BLaER1 treated with 17β-estradiol and CSF1 and Interleukin-3, amounts not matched to agents 10 nM and 100 nM (cell line): ENCODE measurements around the gene TXNRD2.

Experiments
- H3K27ac ChIP-seq, 11 experiments: shearing (Covaris generic); formaldehyde crosslinking; 2 replicates each; pipeline ENCODE4 v1.8.1; 2022
- H3K27me3 ChIP-seq, 11 experiments: shearing (Covaris generic); formaldehyde crosslinking; 2 replicates each; pipeline ENCODE4 v1.8.1; 2022
- H3K36me3 ChIP-seq, 11 experiments: shearing (Covaris generic); formaldehyde crosslinking; 2 replicates each; pipeline ENCODE4 v1.8.1; 2022
- H3K4me1 ChIP-seq, 10 experiments: shearing (Covaris generic); formaldehyde crosslinking; 2 replicates each; pipeline ENCODE4 v1.8.1; 2022
- H3K4me2 ChIP-seq, 11 experiments: shearing (Covaris generic); formaldehyde crosslinking; 2 replicates each; pipeline ENCODE4 v1.8.1; 2022
- H3K4me3 ChIP-seq, 10 experiments: shearing (Covaris generic); formaldehyde crosslinking; 2 replicates each; pipeline ENCODE4 v1.8.1; 2022
- H3K9ac ChIP-seq, 11 experiments: shearing (Covaris generic); formaldehyde crosslinking; 2 replicates each; pipeline ENCODE4 v1.8.1; 2022
- H3K9me3 ChIP-seq, 11 experiments: shearing (Covaris generic); formaldehyde crosslinking; replicated peaks in 1 of 11; 2 replicates each; pipeline ENCODE4 v1.8.1; 2022
- H4K20me1 ChIP-seq, 11 experiments: shearing (Covaris generic); formaldehyde crosslinking; 2 replicates each; pipeline ENCODE4 v1.8.1; 2022
- Cebpa-rat ChIP-seq, 11 experiments: shearing (Covaris generic); IDR thresholded peaks; 2 replicates each; pipeline ENCODE4 v1.8.1; 2022

TXNRD2 gene

GRCh38 chr22:19971276-19972124 is 29.9 kb upstream of the TXNRD2 start:
- Histone ChIP-seq H3K4me3 (no peak overlapping the region), H3K4me1 (peaks cover 20 to 51% (median 40%) of the 10 kb centered on the region in 10 experiments), H3K9me3 (no peaks in the 10 kb centered on the region), H3K36me3 (peaks cover 29 to 69% (median 52%) of the 10 kb centered on the region in 11 experiments), H3K4me2 (0 out of 22 replicates have a peak overlapping the region, but pooled peaks of 2 of the 11 experiments have one; percentile 7 to 15), H3K27ac (peak overlapping the region in 4 of 11 experiments; percentile 34 to 45 (median 39); a peak in 5 of 22 replicates), H3K27me3 (no peaks in the 10 kb centered on the region), H3K9ac (peak overlapping the region in 6 of 11 experiments; percentile 3 to 35 (median 30); a peak in 9 of 22 replicates), H4K20me1 (peaks cover 9 to 79% (median 45%) of the 10 kb centered on the region in 11 experiments; a peak in 19 of 22 replicates)
- TF ChIP-seq Cebpa-rat (IDR thresholded peaks at IDR 0.05), result no peak

- Histone ChIP-seq H3K9me3 (no peaks in the 10 kb centered on the region), H3K27ac (peak overlapping the region in 3 of 11 experiments; percentile 38 to 45 (median 40); a peak in 4 of 22 replicates), H3K36me3 (peaks cover 30 to 77% (median 57%) of the 10 kb centered on the region in 11 experiments), H3K4me1 (peaks cover 26 to 53% (median 34%) of the 10 kb centered on the region in 10 experiments), H3K9ac (peak overlapping the region in 6 of 11 experiments; percentile 15 to 41 (median 30); a peak in 7 of 22 replicates), H3K4me3 (no peak overlapping the region), H3K27me3 (no peaks in the 10 kb centered on the region), H3K4me2 (0 out of 22 replicates have a peak overlapping the region, but pooled peaks of 2 of the 11 experiments have one; percentile 7 to 15), H4K20me1 (peaks cover 9 to 86% (median 45%) of the 10 kb centered on the region in 11 experiments; a peak in 19 of 22 replicates)
- no peak for TF ChIP-seq Cebpa-rat (IDR thresholded peaks at IDR 0.05)
Measured at GRCh38 chr22:19970479-19971275, 29.1 kb upstream of the TXNRD2 start.

GRCh38 chr22:19970031-19970478 is 28.4 kb upstream of the TXNRD2 start:
- Histone ChIP-seq H3K4me1 (peaks cover 19 to 53% (median 30%) of the 10 kb centered on the region in 10 experiments), H3K9ac (peak overlapping the region in 1 of 11 experiments; percentile 41; a peak in 1 of 22 replicates), H3K4me3 (no peak overlapping the region), H3K9me3 (no peaks in the 10 kb centered on the region), H3K27me3 (no peaks in the 10 kb centered on the region), H4K20me1 (peaks cover 9 to 91% (median 41%) of the 10 kb centered on the region in 11 experiments; a peak in 19 of 22 replicates), H3K36me3 (peaks cover 31 to 82% (median 62%) of the 10 kb centered on the region in 11 experiments), H3K4me2 (no peak overlapping the region), H3K27ac (peak overlapping the region in 1 of 11 experiments; percentile 20; a peak in 2 of 22 replicates)
- TF ChIP-seq Cebpa-rat (IDR thresholded peaks at IDR 0.05), result no peak

DNA sequence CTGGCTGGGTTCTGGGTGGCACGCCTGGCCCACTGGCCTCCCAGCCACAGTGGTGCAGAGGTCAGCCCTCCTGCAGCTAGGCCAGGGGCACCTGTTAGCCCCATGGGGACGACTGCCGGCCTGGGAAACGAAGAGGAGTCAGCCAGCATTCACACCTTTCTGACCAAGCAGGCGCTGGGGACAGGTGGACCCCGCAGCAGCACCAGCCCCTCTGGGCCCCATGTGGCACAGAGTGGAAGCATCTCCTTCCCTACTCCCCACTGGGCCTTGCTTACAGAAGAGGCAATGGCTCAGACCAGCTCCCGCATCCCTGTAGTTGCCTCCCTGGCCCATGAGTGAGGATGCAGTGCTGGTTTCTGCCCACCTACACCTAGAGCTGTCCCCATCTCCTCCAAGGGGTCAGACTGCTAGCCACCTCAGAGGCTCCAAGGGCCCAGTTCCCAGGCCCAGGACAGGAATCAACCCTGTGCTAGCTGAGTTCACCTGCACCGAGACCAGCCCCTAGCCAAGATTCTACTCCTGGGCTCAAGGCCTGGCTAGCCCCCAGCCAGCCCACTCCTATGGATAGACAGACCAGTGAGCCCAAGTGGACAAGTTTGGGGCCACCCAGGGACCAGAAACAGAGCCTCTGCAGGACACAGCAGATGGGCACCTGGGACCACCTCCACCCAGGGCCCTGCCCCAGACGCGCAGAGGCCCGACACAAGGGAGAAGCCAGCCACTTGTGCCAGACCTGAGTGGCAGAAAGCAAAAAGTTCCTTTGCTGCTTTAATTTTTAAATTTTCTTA is 27.7 kb upstream of the TXNRD2 start:
- Histone ChIP-seq H3K36me3 (peaks cover 38 to 89% (median 70%) of the 10 kb centered on the region in 11 experiments), H3K4me1 (peaks cover 12 to 50% (median 29%) of the 10 kb centered on the region in 10 experiments), H3K4me3 (no peak overlapping the region), H3K27me3 (no peaks in the 10 kb centered on the region), H3K27ac (peak overlapping the region in 1 of 11 experiments; percentile 20; a peak in 1 of 22 replicates), H3K4me2 (no peak overlapping the region), H4K20me1 (peaks cover 9 to 92% (median 40%) of the 10 kb centered on the region in 11 experiments; a peak in 19 of 22 replicates), H3K9ac (peak overlapping the region in 3 of 11 experiments; percentile 6 to 41 (median 13); a peak in 1 of 22 replicates), H3K9me3 (no peaks in the 10 kb centered on the region)
- TF ChIP-seq Cebpa-rat (IDR thresholded peaks at IDR 0.05), result no peak

DNA sequence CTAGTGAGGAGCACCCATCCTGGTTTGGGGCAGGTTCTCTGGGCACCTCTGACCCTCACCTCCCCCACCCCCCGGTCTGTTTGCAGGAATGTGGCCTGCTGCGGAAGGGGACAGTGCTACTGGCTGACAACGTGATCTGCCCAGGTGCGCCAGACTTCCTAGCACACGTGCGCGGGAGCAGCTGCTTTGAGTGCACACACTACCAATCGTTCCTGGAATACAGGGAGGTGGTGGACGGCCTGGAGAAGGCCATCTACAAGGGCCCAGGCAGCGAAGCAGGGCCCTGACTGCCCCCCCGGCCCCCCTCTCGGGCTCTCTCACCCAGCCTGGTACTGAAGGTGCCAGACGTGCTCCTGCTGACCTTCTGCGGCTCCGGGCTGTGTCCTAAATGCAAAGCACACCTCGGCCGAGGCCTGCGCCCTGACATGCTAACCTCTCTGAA is 26.9 kb upstream of the TXNRD2 start:
- no peak overlapping the region for H3K4me2 ChIP-seq
- TF ChIP-seq Cebpa-rat (IDR thresholded peaks at IDR 0.05), result no peak
- no peaks in the 10 kb centered on the region for H3K9me3 ChIP-seq
- H3K36me3 ChIP-seq, result peaks cover 47 to 94% (median 78%) of the 10 kb centered on the region in 11 experiments
- no peak overlapping the region for H3K4me3 ChIP-seq
- peaks cover 5 to 46% (median 21%) of the 10 kb centered on the region in 10 experiments; a peak in 18 of 20 replicates for H3K4me1 ChIP-seq
- H4K20me1 ChIP-seq, result peaks cover 9 to 94% (median 42%) of the 10 kb centered on the region in 11 experiments; a peak in 19 of 22 replicates
- no peak overlapping the region for H3K9ac ChIP-seq
- H3K27me3 ChIP-seq, result no peaks in the 10 kb centered on the region
- H3K27ac ChIP-seq, result no peak overlapping the region

DNA sequence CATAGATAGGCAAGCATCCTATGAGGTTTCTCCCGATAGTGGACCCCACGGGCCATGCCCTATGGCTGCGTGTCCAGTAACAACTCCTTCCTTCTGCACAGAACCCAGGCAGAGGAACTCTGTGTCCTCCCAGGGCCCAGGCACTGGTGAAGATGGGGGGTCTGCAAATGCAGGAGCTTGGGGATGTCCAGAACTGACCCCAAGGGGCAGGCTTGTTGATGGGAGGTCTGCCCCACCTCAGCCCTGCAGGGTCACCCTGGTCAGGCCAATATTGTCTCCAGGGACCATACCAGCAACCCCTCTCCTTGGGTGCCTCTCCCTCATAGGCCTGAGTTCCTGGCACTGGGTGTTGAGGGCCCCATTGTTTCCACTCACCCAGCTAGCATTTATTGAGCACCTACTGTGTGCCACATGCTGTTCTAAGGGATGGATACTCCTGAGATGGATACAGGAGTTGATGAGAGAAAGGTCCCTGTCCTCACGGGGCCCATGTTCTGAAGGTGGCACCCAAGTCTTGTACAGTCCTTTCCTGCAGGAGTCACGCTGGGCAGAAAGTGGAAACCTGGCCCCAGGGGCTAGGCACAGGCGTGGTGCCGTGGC is 26.3 kb upstream of the TXNRD2 start:
- no peak overlapping the region for H3K27ac ChIP-seq
- TF ChIP-seq Cebpa-rat (IDR thresholded peaks at IDR 0.05), result no peak
- no peak overlapping the region for H3K4me2 ChIP-seq
- peaks cover 4 to 49% (median 18%) of the 10 kb centered on the region in 10 experiments; a peak in 18 of 20 replicates for H3K4me1 ChIP-seq
- H3K36me3 ChIP-seq, result peaks cover 50 to 94% (median 82%) of the 10 kb centered on the region in 11 experiments
- no peaks in the 10 kb centered on the region for H3K27me3 ChIP-seq
- H3K9ac ChIP-seq, result no peak overlapping the region
- peaks cover 7 to 95% (median 44%) of the 10 kb centered on the region in 11 experiments; a peak in 21 of 22 replicates for H4K20me1 ChIP-seq
- no peak overlapping the region for H3K4me3 ChIP-seq
- H3K9me3 ChIP-seq, result no peaks in the 10 kb centered on the region

DNA sequence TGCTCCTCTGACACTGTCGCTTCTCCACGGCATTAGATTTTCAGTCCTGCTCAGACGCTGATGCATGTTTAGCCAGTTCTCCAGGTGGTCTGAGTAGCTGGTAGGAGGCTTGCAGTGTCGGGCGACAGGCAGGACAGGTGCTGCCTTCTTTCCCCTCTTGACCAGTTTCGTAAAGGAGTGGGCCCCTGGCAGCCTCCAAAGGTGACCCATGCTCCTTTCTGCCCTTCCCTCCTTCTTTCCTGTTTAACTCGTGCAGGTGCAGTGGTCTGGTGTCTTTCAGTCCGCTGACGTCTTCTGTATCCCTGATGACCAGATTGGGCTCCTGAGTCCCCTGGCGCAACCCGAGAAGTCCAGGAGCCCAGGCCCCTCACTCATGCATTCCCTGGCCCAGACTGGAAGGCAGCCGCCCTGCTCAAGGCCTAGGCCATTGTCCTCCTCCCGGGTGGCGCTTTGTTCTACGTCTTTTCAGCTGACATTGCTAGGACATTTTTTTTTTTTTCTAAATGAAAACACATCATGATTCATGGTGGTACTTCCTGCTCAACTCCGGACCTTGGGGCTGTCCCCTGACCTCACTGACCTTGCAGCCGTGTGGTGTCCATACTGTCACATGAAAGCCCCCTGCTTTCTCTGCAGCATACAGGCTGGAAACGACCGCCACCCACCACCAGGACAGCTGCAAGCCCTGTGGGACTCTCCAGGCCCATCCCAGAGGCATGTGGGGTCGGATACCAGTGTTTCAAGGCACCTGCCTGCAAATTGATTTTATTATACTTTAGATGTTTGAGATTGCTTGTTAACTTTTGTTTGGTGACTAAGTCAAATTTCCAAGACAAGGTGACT is 25.5 kb upstream of the TXNRD2 start:
- H3K4me1 ChIP-seq, result peaks cover 11 to 57% (median 26%) of the 10 kb centered on the region in 10 experiments

More for the DNA sequence above, 25.5 kb upstream of the TXNRD2 start:
- Histone ChIP-seq H3K9me3 (no peaks in the 10 kb centered on the region), H3K27me3 (no peaks in the 10 kb centered on the region), H3K4me2 (peak overlapping the region in 3 of 11 experiments; percentile 20 to 41 (median 21); a peak in 5 of 22 replicates), H3K36me3 (peaks cover 55 to 91% (median 86%) of the 10 kb centered on the region in 11 experiments), H4K20me1 (peaks cover 15 to 98% (median 50%) of the 10 kb centered on the region in 11 experiments; a peak in 21 of 22 replicates), H3K4me3 (no peak overlapping the region), H3K9ac (peak overlapping the region in 2 of 11 experiments; percentile 1 to 19; a peak in 1 of 22 replicates), H3K27ac (no peak overlapping the region)
- no peak for TF ChIP-seq Cebpa-rat (IDR thresholded peaks at IDR 0.05)
